Neural cell (in vitro differentiated cells): ENCODE data around the gene ZDHHC5. TPM values are rescaled to one million over a fixed set of nuclear protein-coding genes. Genes with fewer than 3 reads are reported as not detected.

Experiments used
- H2AFZ ChIP-seq: fragments of 200-600, 300-800 bp; sonication (generic), shearing (Covaris generic); 2 replicates; pipeline ENCODE4 v1.6.0; 2014; ENCODE audit warnings: low read depth, mild to moderate bottlenecking, antibody characterized with exemption, low read length, moderate library complexity
- H3F3A ChIP-seq: fragments of 200-600 bp; shearing (Covaris generic); 2 replicates; pipeline ENCODE4 v1.6.1; 2016; ENCODE audit warnings: mild to moderate bottlenecking, moderate library complexity, mixed read lengths, antibody characterized with exemption, low read length; ENCODE audit not compliant: insufficient read depth, poor library complexity, severe bottlenecking
- H3K27ac ChIP-seq: fragments of 200-600, 300-800 bp; sonication (generic), shearing (Covaris generic); 2 replicates; pipeline ENCODE4 v1.5.1; 2014; ENCODE audit warnings: mild to moderate bottlenecking, low read length, moderate library complexity
- H3K27me3 ChIP-seq: fragments of 300-800, 200-600 bp; sonication (generic), shearing (Covaris generic); 2 replicates; pipeline ENCODE4 v1.6.0; 2014; ENCODE audit warnings: mild to moderate bottlenecking, low read depth, low read length, moderate library complexity; ENCODE audit not compliant: insufficient read depth
- H3K36me3 ChIP-seq: fragments of 300-800, 200-600 bp; sonication (generic), shearing (Covaris generic); 2 replicates; pipeline ENCODE4 v1.5.1; 2014; ENCODE audit warnings: mild to moderate bottlenecking, antibody characterized with exemption, low read length, moderate library complexity; ENCODE audit not compliant: insufficient read depth
- H3K4me2 ChIP-seq: fragments of 300-800, 200-600 bp; sonication (generic), shearing (Covaris generic); 2 replicates; pipeline ENCODE4 v1.6.0; 2014; ENCODE audit warnings: mild to moderate bottlenecking, low read length
- H3K4me3 ChIP-seq: fragments of 300-800, 200-600 bp; sonication (generic), shearing (Covaris generic); 2 replicates; pipeline ENCODE4 v1.5.1; 2014; ENCODE audit warnings: mild to moderate bottlenecking, low read length, moderate library complexity
- H3K79me2 ChIP-seq: fragments of 200-600 bp; shearing (Covaris generic); replicated peaks from 2 replicates; pipeline ENCODE4 v1.6.0; 2014; ENCODE audit warnings: mild to moderate bottlenecking, low read length, moderate library complexity; ENCODE audit not compliant: insufficient read depth
- H3K9ac ChIP-seq: fragments of 300-800, 200-600 bp; sonication (generic), shearing (Covaris generic); 2 replicates; pipeline ENCODE4 v1.6.1; 2016; ENCODE audit warnings: mild to moderate bottlenecking, low read length, mixed read lengths
- H3K9me2 ChIP-seq: fragments of 200-600 bp; shearing (Covaris generic); 2 replicates; pipeline ENCODE4 v1.6.1; 2016; ENCODE audit warnings: mild to moderate bottlenecking, low read length, mixed read lengths; ENCODE audit not compliant: insufficient read depth
- H3K9me3 ChIP-seq: fragments of 200-600, 300-800 bp; sonication (generic), shearing (Covaris generic); 2 replicates; pipeline ENCODE4 v1.6.1; 2016; ENCODE audit warnings: mild to moderate bottlenecking, mixed run types, low read length, moderate library complexity, mixed read lengths
- H4K20me1 ChIP-seq: fragments of 200-600 bp; shearing (Covaris generic); 2 replicates; pipeline ENCODE4 v1.6.1; 2016; ENCODE audit warnings: mild to moderate bottlenecking, mixed run types; ENCODE audit not compliant: insufficient read depth
- EP300 ChIP-seq: fragments of 450-650 bp; conservative IDR thresholded peaks from 2 replicates; pipeline ENCODE4 v1.6.1; 2014; ENCODE audit warnings: antibody characterized with exemption, mild to moderate bottlenecking, moderate library complexity; ENCODE audit not compliant: poor library complexity, severe bottlenecking
- EZH2 ChIP-seq: fragments of 200-600, 300-800 bp; shearing (Covaris generic), sonication (generic); IDR thresholded peaks from 2 replicates; pipeline ENCODE4 v1.6.1; 2014; ENCODE audit warnings: antibody characterized with exemption, low read length, borderline replicate concordance, mild to moderate bottlenecking; ENCODE audit not compliant: insufficient read depth, poor library complexity, severe bottlenecking
- MXI1 ChIP-seq: fragments of 450-650 bp; conservative IDR thresholded peaks from 2 replicates; pipeline ENCODE4 v1.6.1; 2014; ENCODE audit warnings: antibody characterized with exemption, mild to moderate bottlenecking; ENCODE audit not compliant: poor library complexity, severe bottlenecking
- POLR2AphosphoS5 ChIP-seq: IDR thresholded peaks from 2 replicates; pipeline ENCODE4 v1.6.1; 2012
- RAD21 ChIP-seq: fragments of 450-650 bp; conservative IDR thresholded peaks from 2 replicates; pipeline ENCODE4 v1.6.1; 2014; ENCODE audit warnings: antibody characterized with exemption, mild to moderate bottlenecking, moderate library complexity
- SMC3 ChIP-seq: fragments of 450-650 bp; conservative IDR thresholded peaks from 2 replicates; pipeline ENCODE4 v1.6.1; 2014; ENCODE audit warnings: antibody characterized with exemption, mild to moderate bottlenecking, moderate library complexity; ENCODE audit not compliant: poor library complexity
- TAF1 ChIP-seq: IDR thresholded peaks from 2 replicates; pipeline ENCODE4 v1.6.1; 2012; ENCODE audit warnings: low read depth
- polyA plus RNA-seq: library from polyadenylated mRNA; depleted of rRNA; stranded (reverse); fragments of >200 nt; gene quantifications from 2 replicates; pipeline ENCODE4 v1.2.3, GENCODE V29; 2014
- TF ChIP-seq, protein P1 (sequence below): IDR thresholded peaks from 2 replicates; pipeline ENCODE4 v1.6.1; 2012; ENCODE audit warnings: borderline replicate concordance
- TF ChIP-seq, protein P2 (sequence below): fragments of 450-650 bp; IDR thresholded peaks from 2 replicates; pipeline ENCODE4 v1.5.1; 2014; ENCODE audit warnings: antibody characterized with exemption, mild to moderate bottlenecking, moderate library complexity; ENCODE audit not compliant: poor library complexity, severe bottlenecking

Gene ZDHHC5
- polyA plus RNA-seq, 1 donor from 2014 or later = 15.8 TPM

DNA sequence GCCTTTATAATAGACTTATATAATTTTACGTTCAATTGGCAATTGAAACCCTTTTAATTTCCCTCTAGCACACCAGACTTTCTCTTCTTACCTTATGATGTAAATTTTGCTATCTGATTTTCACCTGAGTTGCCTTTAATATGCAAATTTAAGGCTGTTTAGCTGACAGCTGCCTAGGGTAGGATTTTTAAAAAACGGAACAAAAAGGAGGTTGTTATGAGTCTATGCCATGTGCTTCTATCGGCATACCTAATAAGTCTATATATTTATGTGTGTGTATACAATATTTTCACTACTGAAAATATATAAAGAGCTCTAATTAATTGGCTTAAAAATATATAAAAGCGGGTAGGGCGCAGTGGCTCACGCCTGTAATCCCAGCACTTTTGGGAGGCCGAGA is 61.6 kb downstream of the ZDHHC5 start:
- no peaks in the 10 kb centered on the region for H3K36me3 ChIP-seq
- H3K9me3 ChIP-seq = no peaks in the 10 kb centered on the region
- H2AFZ ChIP-seq = no peak overlapping the region
- no peaks in the 10 kb centered on the region for H3K9me2 ChIP-seq
- peaks cover 20% of the 10 kb centered on the region for H3K79me2 ChIP-seq
- no peaks in the 10 kb centered on the region for H3K27me3 ChIP-seq
- H3K4me3 ChIP-seq = no peak overlapping the region
- no peaks in the 10 kb centered on the region for H4K20me1 ChIP-seq
- no peak overlapping the region for H3K4me2 ChIP-seq
- no peak for TF ChIP-seq RAD21
- TF ChIP-seq, protein P1, sequence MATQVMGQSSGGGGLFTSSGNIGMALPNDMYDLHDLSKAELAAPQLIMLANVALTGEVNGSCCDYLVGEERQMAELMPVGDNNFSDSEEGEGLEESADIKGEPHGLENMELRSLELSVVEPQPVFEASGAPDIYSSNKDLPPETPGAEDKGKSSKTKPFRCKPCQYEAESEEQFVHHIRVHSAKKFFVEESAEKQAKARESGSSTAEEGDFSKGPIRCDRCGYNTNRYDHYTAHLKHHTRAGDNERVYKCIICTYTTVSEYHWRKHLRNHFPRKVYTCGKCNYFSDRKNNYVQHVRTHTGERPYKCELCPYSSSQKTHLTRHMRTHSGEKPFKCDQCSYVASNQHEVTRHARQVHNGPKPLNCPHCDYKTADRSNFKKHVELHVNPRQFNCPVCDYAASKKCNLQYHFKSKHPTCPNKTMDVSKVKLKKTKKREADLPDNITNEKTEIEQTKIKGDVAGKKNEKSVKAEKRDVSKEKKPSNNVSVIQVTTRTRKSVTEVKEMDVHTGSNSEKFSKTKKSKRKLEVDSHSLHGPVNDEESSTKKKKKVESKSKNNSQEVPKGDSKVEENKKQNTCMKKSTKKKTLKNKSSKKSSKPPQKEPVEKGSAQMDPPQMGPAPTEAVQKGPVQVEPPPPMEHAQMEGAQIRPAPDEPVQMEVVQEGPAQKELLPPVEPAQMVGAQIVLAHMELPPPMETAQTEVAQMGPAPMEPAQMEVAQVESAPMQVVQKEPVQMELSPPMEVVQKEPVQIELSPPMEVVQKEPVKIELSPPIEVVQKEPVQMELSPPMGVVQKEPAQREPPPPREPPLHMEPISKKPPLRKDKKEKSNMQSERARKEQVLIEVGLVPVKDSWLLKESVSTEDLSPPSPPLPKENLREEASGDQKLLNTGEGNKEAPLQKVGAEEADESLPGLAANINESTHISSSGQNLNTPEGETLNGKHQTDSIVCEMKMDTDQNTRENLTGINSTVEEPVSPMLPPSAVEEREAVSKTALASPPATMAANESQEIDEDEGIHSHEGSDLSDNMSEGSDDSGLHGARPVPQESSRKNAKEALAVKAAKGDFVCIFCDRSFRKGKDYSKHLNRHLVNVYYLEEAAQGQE = no peak
- H3K9ac ChIP-seq = no peak overlapping the region
- no peaks in the 10 kb centered on the region for H3F3A ChIP-seq
- no peak overlapping the region for H3K27ac ChIP-seq

DNA sequence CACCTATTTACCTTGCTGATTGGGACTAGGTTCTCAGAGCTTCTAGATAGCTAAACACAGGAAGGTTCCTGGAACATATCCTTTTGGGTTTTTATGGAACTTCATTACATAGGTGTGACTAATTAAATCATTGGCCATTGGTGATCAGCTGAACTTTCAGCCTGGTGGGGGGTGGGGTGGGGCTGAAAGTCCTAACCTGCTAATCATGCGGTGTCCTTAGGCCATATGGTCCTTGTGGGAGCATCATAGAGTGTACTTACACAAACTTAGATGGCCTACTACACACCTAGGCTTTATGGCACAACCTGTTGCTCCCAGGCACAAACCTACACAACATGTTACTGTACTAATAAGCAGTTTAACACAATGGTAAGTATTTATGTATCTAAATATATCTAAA is 64.7 kb downstream of the ZDHHC5 start:
- Histone ChIP-seq H3K9me3 (no peaks in the 10 kb centered on the region), H3K9ac (no peak overlapping the region), H2AFZ (no peak overlapping the region), H3K9me2 (no peaks in the 10 kb centered on the region), H3K4me2 (no peak overlapping the region), H3K4me3 (no peak overlapping the region), H3K36me3 (no peaks in the 10 kb centered on the region), H3K27me3 (no peaks in the 10 kb centered on the region), H3K27ac (no peak overlapping the region), H3F3A (no peaks in the 10 kb centered on the region), H4K20me1 (no peaks in the 10 kb centered on the region), H3K79me2 (peaks cover 20% of the 10 kb centered on the region)
- TF ChIP-seq EZH2 (no peak), RAD21 (no peak), TAF1 (no peak), MXI1 (no peak), EP300 (no peak), POLR2AphosphoS5 (no peak), SMC3 (no peak)
- TF ChIP-seq, protein P2, sequence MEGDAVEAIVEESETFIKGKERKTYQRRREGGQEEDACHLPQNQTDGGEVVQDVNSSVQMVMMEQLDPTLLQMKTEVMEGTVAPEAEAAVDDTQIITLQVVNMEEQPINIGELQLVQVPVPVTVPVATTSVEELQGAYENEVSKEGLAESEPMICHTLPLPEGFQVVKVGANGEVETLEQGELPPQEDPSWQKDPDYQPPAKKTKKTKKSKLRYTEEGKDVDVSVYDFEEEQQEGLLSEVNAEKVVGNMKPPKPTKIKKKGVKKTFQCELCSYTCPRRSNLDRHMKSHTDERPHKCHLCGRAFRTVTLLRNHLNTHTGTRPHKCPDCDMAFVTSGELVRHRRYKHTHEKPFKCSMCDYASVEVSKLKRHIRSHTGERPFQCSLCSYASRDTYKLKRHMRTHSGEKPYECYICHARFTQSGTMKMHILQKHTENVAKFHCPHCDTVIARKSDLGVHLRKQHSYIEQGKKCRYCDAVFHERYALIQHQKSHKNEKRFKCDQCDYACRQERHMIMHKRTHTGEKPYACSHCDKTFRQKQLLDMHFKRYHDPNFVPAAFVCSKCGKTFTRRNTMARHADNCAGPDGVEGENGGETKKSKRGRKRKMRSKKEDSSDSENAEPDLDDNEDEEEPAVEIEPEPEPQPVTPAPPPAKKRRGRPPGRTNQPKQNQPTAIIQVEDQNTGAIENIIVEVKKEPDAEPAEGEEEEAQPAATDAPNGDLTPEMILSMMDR = no peak
- TF ChIP-seq, protein P1 = no peak
